GM19099 (cell line): Measurements from ENCODE around the gene RASGRF2.

Source experiments
- POLR2A ChIP-seq: IDR thresholded peaks from 3 replicates; pipeline ENCODE4 v1.6.1; 2011; ENCODE audit warnings: low read depth; ENCODE audit not compliant: insufficient read length; ENCODE audit errors: extremely low read depth

The RASGRF2 gene

DNA sequence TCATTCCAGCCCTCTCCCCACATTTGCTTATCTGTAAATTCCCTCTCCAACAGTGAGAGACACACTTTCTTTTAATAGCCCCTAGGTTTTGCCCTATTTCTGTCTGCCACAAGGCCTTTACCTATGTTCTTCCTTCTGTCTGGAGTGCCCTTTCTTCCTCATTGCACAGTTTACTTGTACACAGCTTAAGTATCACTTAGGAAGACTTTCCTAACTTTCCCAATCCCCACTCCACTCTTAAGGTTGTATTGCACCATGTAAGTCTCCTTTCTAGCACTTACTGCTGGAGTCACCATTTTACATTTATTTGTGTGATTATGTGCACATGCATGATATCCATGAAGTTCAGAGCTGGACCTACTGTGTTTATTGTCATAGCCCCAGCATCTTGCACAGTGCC lies 262.1 kb downstream of the RASGRF2 start:
- no peak for TF ChIP-seq POLR2A

DNA sequence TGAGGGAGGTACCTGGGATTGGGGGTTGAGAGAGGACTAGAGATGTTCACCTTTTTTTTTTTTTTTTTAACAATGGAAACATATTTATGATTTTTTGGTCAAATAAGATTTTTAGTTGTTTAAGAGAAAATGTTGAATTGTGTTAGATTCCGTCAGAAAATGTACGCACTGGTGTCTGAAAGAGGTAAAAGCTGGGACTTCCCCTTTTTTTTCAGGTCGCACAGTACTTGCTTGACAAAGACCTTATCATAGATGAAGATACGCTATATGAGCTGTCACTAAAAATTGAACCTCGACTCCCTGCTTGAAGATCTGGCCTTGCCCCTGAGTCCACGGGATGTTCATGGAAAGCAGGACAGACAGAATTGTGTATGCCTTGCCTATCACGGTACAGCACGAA lies 265.3 kb downstream of the RASGRF2 start:
- no peak for TF ChIP-seq POLR2A

DNA sequence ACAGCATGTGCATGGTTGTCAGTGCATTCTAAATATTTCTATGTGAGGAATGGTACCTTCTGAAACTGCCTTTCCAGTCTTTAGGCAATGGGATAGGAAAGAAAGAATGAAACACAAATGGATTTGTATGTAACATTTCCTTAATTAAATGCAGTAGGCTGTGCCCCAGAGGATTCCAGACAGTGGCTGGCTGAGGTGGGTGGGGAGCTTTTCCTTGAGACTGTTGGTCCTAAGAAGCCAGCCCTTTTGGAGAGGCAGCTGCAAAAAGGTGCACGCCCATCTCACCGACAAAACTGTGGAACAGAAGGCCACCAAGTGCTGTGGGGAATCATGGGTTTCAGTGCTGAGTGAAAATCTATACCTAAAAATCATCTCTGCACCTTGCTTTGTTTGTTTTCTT lies 266.1 kb downstream of the RASGRF2 start:
- TF ChIP-seq POLR2A = no peak

DNA sequence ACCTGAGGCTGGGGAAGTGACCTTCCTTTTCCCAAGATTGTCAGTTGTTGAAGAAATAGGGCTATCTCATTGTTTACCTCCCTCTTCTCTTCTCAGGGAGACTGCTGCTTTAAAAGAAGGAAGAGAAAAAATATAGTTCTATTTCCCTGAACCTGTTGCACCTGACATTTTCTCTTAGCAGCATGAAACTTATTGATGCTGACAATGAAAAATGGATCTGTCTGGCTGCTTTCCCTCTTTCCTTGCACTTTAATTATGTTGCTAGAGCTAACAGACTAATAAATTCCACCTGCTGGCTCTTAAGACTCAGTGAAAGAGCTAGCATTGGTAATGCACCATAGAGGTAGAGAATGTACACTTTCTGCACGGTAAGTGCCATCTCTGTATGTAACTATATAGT lies 266.8 kb downstream of the RASGRF2 start:
- no peak for TF ChIP-seq POLR2A

DNA sequence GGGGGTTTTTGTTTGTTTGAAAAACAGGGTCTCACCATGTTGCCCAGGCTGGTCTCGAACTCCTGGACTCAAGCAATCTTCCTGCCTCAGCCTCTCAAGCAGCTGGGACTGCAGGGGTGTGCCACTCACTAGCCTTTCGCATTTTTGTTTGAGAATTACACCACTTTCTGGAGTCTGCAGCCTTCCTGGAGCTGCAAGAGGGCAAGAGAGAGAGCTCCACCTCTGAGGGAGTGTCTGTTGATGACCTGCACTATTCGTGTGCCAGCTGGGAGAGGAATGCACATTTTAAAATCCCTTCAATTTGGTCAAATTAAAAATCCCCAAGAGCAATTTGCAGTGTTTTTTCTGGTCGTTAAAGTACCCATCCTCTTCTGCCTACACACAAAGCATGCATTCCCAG lies 267.9 kb downstream of the RASGRF2 start:
- no peak for TF ChIP-seq POLR2A

DNA sequence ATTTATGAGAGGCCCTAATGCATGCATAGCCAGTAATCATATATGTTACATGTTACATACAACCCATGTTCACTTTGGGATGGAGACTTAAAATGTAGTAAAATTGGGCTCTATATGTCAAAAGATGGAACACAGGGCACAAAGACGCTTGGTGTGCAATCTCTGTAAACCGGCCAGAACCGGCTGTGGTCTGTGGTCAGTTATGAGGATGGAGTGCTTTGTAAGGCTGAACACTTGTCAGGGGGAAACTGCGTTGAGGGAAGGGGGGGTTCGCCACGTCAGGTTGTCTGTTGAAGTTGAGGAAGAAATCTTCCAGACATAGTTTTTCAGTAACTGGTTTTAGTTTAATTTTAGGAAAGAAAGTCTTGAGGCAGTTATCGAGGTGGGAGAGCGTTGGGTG lies 270.3 kb downstream of the RASGRF2 start:
- no peak for TF ChIP-seq POLR2A

DNA sequence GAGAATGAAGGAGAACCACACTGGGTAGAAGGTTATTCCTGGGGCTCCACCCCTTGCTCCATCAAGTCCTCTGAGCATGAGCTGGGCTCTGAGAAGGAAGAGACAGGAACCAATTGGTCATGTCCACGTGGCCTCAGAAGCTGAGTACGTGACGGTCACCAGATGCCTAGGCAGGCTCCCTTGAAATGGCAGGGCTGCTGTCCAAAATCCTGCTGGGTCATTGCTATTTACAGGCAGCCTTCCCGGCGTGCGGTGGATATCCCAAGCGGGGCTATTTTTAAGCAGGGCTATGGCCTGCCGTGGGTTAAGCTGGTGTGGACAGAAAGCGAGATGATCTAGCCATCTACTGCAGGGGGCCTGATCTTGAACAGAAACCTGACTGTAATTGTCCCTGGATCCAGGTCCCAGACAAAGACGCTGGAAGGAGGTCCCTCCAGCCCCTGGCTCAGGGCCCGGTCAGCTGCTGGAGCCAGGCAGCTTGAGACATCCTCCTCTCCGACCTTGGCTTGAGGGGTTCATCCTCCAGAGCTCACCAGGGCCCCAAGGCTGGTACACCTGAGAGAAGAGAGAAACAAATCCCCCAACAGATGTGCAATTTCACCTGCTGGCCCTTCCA lies 272.4 kb downstream of the RASGRF2 start:
- no peak for TF ChIP-seq POLR2A

DNA sequence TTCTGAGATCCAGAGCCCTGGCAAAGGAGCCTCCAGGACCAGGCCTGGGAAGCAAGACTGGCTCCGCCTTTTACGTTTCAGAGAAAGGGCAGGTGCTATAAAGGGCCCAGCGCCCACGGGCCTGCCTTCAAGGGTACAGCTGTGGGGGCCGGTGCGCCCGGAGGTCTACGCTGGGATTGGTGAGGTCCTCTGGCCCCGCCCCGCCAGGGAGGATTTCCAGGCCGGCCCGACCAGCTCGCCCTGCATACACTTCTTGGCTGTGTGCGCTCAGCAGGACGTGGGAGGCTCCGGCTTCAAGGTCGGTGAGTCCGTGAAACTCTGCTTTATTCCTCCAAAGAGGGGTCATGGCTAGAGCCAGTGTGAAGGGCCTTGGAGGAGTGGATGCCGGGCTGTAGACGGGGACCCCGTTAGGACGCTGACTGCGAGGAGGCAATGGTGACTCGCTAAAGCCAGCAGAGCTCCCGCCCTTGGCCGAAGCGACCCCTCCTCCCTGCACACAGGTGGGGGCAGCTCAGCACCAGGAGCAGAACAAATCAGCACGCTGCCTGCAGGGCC lies 273.0 kb downstream of the RASGRF2 start, which contains the start of gene CKMT2:
TSS of gene CKMT2 (plus strand) at position 243 of the 555 bp plus-strand sequence. CDS start 17,811 bp downstream, outside the sequence.
- TF ChIP-seq POLR2A = no peak

DNA sequence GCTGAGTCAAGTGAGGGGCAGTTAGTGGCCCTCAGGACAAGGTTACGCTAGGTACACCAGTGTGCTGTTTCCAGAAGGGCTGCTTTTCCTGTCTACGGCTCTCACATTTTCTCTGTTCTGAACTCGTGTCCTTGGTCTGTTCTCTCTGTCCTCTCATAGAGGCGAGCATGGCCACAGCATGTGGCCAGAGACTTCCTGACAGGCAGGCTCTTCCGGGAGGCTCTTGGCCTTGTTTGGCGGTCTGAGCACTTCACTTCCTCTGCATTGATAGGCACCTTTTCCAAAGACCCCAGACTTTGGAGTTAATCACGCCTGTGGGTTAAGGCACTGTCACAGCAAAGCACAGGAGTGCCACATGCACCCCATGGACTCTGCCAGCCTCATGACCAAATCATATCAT lies 274.1 kb downstream of the RASGRF2 start:
- no peak for TF ChIP-seq POLR2A

DNA sequence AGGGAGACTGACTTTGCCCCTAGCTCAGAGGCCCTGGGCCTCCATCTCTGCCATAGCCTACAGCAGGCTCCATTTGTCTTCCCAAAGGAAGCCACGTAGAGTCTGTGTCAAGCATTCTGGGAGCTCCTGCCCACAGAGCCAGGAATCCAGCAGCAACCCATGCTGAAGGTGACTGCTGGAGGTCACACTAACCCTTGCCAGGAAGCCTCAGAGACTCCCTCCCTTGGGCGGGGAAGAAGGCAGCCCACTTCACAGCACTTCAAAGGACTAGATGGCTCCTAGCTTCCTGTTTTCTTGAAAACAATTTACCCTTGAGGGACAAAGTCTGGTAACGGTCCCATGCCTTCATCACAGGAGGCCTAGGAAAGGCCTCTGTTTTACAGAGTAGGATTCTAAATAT lies 274.6 kb downstream of the RASGRF2 start:
- no peak for TF ChIP-seq POLR2A

DNA sequence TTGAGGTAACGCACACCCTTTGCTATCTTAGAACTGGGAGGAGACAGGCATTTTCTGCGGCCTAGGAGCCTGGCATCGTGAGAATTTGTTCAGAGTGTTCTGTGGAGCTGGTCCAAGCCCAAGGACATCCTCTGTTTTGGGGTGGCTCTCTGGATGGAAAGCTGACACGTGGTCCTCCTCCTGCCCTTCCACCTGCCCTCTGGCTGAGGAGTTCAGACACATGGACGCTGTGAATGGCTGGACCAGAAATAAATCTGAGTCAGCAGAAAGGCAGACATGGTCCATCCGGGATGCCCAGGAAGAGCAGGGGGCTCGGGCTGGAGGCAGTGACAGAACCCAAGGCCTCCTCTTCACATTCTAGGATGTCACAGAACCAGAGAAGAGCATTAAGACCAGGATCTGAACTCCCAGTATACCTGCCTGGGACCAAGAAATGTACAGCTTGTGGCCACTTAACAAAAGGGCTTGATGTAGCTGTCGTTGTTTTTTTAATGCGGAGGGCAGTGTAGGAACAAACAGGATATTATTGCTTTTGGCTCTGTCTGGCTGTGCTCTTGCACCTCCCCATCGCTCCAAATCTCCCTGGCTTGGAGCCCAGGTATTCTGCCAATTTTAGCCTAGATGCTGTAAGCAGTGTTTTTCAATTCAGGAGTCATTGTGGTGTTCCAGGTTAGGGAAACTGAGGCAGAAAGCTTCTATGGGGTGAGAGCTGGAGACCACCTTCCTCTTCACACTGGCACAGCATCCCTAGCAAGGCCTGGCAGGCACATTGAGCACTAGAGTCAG lies 275.3 kb downstream of the RASGRF2 start:
- TF ChIP-seq POLR2A = no peak

DNA sequence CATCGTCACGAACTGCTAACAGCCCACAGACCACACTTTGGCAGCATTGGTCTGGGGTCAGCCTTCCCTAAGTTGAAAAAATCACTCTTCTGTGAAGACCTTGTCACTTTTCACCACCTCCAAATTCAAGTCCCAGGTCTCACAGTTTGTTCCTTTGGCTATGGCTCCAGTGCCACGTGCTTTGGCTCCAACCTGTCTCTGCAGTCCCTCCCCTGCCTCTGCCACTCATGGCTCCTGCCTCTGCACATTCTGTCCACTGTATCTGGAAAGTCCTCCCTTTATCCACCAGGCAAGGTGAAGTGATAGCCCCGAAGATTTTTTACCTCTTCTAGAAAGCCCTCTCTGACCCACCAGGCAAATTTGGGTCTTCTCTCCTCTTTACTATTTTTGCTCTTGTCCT lies 278.3 kb downstream of the RASGRF2 start:
- TF ChIP-seq POLR2A = no peak

DNA sequence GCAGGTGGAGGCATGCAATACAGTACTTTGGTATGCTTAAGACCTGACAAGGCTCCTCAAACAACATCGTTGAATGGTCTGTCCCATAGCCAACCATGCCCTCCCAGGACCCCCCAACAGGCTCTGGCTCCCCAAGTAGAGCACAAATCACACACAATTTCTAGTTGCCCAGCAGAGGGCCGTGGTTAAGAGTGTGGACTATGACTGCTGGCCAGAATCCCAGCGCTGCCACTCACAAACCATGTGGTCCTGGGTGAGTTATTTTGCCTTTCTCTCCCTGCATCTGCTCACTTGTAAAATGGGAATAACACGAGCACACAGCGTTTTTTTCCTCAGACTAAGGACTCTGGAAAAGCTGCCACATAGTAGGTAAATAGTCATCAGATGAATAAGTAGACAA lies 279.4 kb downstream of the RASGRF2 start:
- TF ChIP-seq POLR2A = no peak

DNA sequence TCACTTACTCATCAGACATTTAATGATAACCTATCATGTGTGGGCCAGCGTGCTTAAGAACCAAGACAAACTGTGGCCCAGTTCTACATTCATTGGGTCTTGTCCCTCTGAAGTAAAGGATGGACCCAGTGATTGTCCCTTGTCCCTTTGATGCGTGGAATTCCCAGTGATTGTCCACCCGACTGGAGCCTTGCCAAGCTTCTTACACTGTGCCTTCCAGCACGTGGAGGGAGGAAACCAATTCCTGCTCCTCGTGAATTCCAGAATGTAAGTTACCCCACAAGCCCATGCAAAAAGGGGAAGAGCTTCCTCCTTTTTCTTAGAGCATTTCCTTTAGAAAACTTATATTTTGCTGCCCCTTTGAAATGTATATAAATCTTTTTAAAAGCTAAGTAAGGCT lies 280.8 kb downstream of the RASGRF2 start:
- TF ChIP-seq POLR2A = no peak

DNA sequence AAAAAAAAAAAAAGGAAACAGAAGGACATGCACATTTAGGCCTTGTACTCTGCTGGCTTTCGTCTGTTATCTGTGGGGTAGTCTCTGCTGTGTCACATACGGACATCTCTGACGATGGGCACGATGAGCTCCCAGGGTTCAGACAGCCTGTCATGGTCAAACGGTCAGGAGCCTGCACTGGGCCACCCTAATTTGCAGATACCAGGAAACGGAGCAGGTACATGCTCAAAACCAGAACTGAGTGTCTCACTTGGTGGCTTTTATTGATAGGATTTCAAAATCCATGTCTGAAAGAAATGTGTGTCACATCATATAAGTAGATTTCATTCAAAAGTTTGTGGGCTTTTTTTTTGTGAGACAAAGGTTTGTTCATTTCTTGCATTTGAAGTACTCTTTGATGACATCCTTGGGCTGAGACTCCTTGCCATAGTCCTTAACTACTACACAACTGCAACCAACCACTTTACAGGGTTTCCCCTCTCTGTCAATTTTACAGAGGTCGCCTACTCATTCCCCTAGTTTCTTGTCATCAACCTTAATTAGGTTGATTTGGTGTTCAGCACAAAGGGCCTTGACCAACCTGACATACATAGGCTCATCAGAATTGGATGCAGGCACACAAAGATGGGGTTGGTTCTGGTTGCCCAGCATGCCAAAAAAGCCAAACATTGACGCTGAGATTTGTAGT lies 281.9 kb downstream of the RASGRF2 start:
- TF ChIP-seq POLR2A = no peak

DNA sequence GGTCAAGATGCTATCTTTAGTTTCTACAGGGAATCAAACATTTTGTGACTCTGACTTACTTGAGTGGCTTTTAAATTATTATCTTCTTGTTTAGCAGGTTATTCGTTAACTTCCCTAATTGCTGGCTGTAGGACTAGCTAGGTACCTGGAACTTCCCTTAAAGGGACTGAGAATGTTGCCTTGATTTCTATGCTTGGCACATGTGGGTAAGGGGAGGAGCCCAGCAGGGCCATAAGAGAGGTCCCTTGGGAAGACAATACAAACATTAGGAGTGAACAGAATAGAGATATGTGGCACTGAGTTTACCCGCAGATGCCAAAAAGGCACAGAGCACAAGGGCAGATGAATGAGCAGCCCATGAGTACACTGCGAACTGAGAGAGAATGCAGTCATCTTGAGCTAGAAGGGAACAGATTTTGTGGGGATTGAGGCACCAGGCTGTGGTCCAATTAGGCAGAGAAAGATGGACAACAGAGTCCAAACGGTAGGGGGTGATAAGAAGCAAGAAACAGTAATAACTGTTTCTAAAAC lies 282.8 kb downstream of the RASGRF2 start:
- TF ChIP-seq POLR2A = no peak

DNA sequence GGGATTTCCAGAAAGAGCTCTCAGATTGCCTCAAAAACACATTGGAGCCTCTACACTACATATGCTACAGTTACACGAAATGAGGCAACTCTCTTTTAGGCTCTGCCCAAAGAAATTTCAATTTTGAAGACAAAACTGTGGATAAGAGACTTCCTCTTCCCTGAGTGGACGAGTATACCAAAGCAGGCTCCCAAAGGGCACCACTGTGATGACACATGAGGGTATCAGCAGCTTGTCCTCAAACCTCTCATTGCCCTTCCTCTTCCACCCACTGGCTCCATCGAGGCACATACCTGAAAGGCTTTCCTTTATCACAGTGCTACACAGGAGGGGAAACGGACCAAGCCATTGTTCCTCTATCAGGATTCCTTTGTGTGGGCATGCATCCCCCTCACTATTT lies 284.3 kb downstream of the RASGRF2 start:
- no peak for TF ChIP-seq POLR2A
